ENCODE measurements around the gene DISC1. TPM values are rescaled to one million over a fixed set of nuclear protein-coding genes. Genes with fewer than 3 reads are reported as not detected.

Gene DISC1
- total RNA-seq, 1 experiment from 2014 or later: 0.36 TPM

GRCh38 chr1:231716879-231717278, 90.3 kb downstream of the DISC1 start:
- H3K27me3 ChIP-seq (ENCODE audit: control insufficient read depth, insufficient read depth, low read length): no peaks in the 10 kb centered on the region
- no TSS peak for BruUV-seq (replicated peaks)
- H3K9me3 ChIP-seq (ENCODE audit: control insufficient read depth, insufficient read depth, low read depth, low read length): no peaks in the 10 kb centered on the region
- no peak overlapping the region for H3K4me3 ChIP-seq (ENCODE audit: low read depth in 2 of 2, low read length in 2 of 2)
- H3K36me3 ChIP-seq (ENCODE audit: control insufficient read depth, insufficient read depth, low read length): no peaks in the 10 kb centered on the region
- H3K27ac ChIP-seq (ENCODE audit: low read length): no peak overlapping the region
- TF ChIP-seq TCF7L2 (IDR thresholded peaks at IDR 0.05; ENCODE audit: low read depth, low read length) (no peak), SIN3A (IDR thresholded peaks at IDR 0.05; ENCODE audit: borderline replicate concordance, insufficient read depth, low read depth, low read length) (no peak), CTCF (IDR thresholded peaks at IDR 0.05) (no peak), POLR2AphosphoS5 (IDR thresholded peaks at IDR 0.05; ENCODE audit: low read depth, low read length) (no peak)
- TF ChIP-seq, protein P1, sequence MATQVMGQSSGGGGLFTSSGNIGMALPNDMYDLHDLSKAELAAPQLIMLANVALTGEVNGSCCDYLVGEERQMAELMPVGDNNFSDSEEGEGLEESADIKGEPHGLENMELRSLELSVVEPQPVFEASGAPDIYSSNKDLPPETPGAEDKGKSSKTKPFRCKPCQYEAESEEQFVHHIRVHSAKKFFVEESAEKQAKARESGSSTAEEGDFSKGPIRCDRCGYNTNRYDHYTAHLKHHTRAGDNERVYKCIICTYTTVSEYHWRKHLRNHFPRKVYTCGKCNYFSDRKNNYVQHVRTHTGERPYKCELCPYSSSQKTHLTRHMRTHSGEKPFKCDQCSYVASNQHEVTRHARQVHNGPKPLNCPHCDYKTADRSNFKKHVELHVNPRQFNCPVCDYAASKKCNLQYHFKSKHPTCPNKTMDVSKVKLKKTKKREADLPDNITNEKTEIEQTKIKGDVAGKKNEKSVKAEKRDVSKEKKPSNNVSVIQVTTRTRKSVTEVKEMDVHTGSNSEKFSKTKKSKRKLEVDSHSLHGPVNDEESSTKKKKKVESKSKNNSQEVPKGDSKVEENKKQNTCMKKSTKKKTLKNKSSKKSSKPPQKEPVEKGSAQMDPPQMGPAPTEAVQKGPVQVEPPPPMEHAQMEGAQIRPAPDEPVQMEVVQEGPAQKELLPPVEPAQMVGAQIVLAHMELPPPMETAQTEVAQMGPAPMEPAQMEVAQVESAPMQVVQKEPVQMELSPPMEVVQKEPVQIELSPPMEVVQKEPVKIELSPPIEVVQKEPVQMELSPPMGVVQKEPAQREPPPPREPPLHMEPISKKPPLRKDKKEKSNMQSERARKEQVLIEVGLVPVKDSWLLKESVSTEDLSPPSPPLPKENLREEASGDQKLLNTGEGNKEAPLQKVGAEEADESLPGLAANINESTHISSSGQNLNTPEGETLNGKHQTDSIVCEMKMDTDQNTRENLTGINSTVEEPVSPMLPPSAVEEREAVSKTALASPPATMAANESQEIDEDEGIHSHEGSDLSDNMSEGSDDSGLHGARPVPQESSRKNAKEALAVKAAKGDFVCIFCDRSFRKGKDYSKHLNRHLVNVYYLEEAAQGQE (IDR thresholded peaks at IDR 0.05; ENCODE audit: insufficient read depth in 1 of 2, low read depth in 2 of 2, low read length in 1 of 2): no peak
- ChIA-PET CTCF (no interaction called here), POLR2A (no interaction called here)
- ATAC-seq: no peak
- DNase-seq (ENCODE audit: low read depth, low spot score): no peak
- in situ Hi-C loops (cut with HindIII; ENCODE audit: low pct_unique_long_range_greater_than_20kb, low sequenced_read_pairs): no loop called here
- intact Hi-C loops (cut with micrococcal nuclease; ENCODE audit: unreplicated experiment): no loop called here
- no peaks in the 10 kb centered on the region for H3K4me1 ChIP-seq (ENCODE audit: control insufficient read depth, insufficient read depth, low read length)

GRCh38 chr1:231719485-231720183, 93.0 kb downstream of the DISC1 start:
- ChIA-PET POLR2A (no interaction called here), CTCF (no interaction called here)
- ATAC-seq: no peak
- no peak for DNase-seq (ENCODE audit: low read depth, low spot score)
- no peak for TF ChIP-seq TCF7L2 (IDR thresholded peaks at IDR 0.05; ENCODE audit: low read depth, low read length)
- no peak for TF ChIP-seq POLR2AphosphoS5 (IDR thresholded peaks at IDR 0.05; ENCODE audit: low read depth, low read length)
- H3K27ac ChIP-seq (ENCODE audit: low read length): no peak overlapping the region
- no peaks in the 10 kb centered on the region for H3K36me3 ChIP-seq (ENCODE audit: control insufficient read depth, insufficient read depth, low read length)
- H3K4me1 ChIP-seq (ENCODE audit: control insufficient read depth, insufficient read depth, low read length): no peaks in the 10 kb centered on the region
- in situ Hi-C loops (cut with HindIII; ENCODE audit: low pct_unique_long_range_greater_than_20kb, low sequenced_read_pairs): no loop called here
- no TSS peak for BruUV-seq (replicated peaks)
- intact Hi-C loops (cut with micrococcal nuclease; ENCODE audit: unreplicated experiment): no loop called here
- H3K9me3 ChIP-seq (ENCODE audit: control insufficient read depth, insufficient read depth, low read depth, low read length): no peaks in the 10 kb centered on the region
- H3K27me3 ChIP-seq (ENCODE audit: control insufficient read depth, insufficient read depth, low read length): no peaks in the 10 kb centered on the region
- H3K4me3 ChIP-seq (ENCODE audit: low read depth in 2 of 2, low read length in 2 of 2): no peak overlapping the region

DNA sequence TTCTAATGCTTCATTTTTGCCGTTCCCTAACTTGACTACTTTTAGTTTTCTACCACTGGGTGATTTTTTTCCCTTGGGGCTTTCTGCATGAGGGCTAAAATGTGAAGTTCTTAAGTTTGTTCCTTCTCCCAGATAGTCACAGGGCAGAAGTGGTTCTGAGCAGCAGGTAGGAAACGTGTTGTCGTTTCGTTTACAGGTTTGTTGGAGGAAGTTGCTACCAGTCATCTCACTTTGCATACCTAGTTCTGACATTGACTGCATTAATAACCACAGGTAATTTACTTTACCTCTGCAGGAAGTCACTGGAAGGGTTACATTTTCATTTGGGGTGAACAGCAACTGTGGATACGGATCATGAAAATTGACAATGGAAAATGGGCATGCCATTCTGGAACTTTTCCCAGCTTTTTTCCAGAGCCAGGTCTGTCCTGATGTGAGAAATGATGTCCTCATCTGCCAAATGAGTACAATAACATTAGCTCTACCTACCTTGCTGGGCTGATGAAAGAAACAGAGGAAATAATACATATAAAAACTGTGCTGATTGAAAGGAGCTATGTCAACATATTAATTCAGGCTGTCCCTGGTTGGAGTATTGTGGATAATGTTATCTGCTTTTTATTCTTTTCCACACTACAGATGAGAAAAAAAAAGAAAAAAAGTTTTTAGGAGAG, 94.2 kb downstream of the DISC1 start:
- in situ Hi-C loops (cut with HindIII; ENCODE audit: low pct_unique_long_range_greater_than_20kb, low sequenced_read_pairs): no loop called here
- no peaks in the 10 kb centered on the region for H3K36me3 ChIP-seq (ENCODE audit: control insufficient read depth, insufficient read depth, low read length)
- no peak for DNase-seq (ENCODE audit: low read depth, low spot score)
- no TSS peak for BruUV-seq (replicated peaks)
- no peak overlapping the region for H3K4me3 ChIP-seq (ENCODE audit: low read depth in 2 of 2, low read length in 2 of 2)
- intact Hi-C loops (cut with micrococcal nuclease; ENCODE audit: unreplicated experiment): no loop called here
- TF ChIP-seq SIN3A (IDR thresholded peaks at IDR 0.05; ENCODE audit: borderline replicate concordance, insufficient read depth, low read depth, low read length) (no peak), CTCF (IDR thresholded peaks at IDR 0.05) (no peak), TCF7L2 (IDR thresholded peaks at IDR 0.05; ENCODE audit: low read depth, low read length) (no peak), POLR2AphosphoS5 (IDR thresholded peaks at IDR 0.05; ENCODE audit: low read depth, low read length) (no peak)
- TF ChIP-seq, protein P1 (IDR thresholded peaks at IDR 0.05; ENCODE audit: insufficient read depth in 1 of 2, low read depth in 2 of 2, low read length in 1 of 2): no peak
- CTCF ChIA-PET: no interaction called here
- H3K27me3 ChIP-seq (ENCODE audit: control insufficient read depth, insufficient read depth, low read length): no peaks in the 10 kb centered on the region
- no peak overlapping the region for H3K27ac ChIP-seq (ENCODE audit: low read length)
- no peak for ATAC-seq
- no peaks in the 10 kb centered on the region for H3K4me1 ChIP-seq (ENCODE audit: control insufficient read depth, insufficient read depth, low read length)
- POLR2A ChIA-PET: no interaction called here
- H3K9me3 ChIP-seq (ENCODE audit: control insufficient read depth, insufficient read depth, low read depth, low read length): no peaks in the 10 kb centered on the region
